ENCODE data around the gene CCDC146.

DNA sequence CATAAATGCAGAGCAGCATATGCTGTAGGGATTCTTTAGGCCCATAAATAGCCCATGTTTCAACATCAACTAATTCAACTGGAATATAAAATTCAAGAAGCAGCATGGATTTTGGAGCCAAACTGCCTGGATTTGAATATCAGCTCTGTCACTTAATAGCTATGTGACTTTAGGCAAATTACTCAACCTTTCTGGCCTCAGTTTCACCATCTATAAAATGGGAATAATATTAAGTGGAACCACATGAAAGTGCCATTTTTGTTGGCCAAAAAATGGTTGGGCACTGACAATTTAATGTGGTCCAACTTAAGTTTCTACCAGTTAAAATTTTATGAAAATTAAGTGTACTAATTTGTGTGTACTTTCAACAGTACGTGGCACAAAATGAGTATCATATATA lies 195.6 kb downstream of the CCDC146 start:
- no peak for TF ChIP-seq CTCF (conservative IDR thresholded peaks at IDR 0.05; ENCODE audit: low read depth, low read length)
- TF ChIP-seq EZH2 (IDR thresholded peaks at IDR 0.05; ENCODE audit: borderline replicate concordance, low read depth, low read length, poor library complexity, severe bottlenecking): no peak

All from A673 (cell line).